ENCODE results near the gene HCFC1R1.
"Not testable (repeated sequence)": the region's sequence is repeated elsewhere in the genome, so short reads cannot be mapped to it uniquely, and the experiment has no call there.

Gene HCFC1R1

GRCh38 chr16:3059041-3059722 is 35.4 kb upstream of the HCFC1R1 start:
- peak overlapping the region; percentile 68; the same call in 1 of the 2 replicates for H3K27ac ChIP-seq
- TF ChIP-seq CTCF (conservative IDR thresholded peaks at IDR 0.05): peak; percentile 83

GRCh38 chr16:3058139-3059030 is 34.6 kb upstream of the HCFC1R1 start:
- H3K27ac ChIP-seq: peak overlapping the region; percentile 68; the same call in 1 of the 2 replicates
- no peak for TF ChIP-seq CTCF (conservative IDR thresholded peaks at IDR 0.05)

GRCh38 chr16:3057181-3058138 is 33.7 kb upstream of the HCFC1R1 start:
- no peak overlapping the region for H3K27ac ChIP-seq
- TF ChIP-seq CTCF (conservative IDR thresholded peaks at IDR 0.05): no peak

- TF ChIP-seq CTCF (conservative IDR thresholded peaks at IDR 0.05): no peak
- H3K27ac ChIP-seq: no peak overlapping the region
Measured at GRCh38 chr16:3056336-3057180, 32.8 kb upstream of the HCFC1R1 start.

- not testable (repeated sequence) for H3K27ac ChIP-seq
Measured at GRCh38 chr16:3055734-3056115, 32.0 kb upstream of the HCFC1R1 start.

- no peak overlapping the region for H3K27ac ChIP-seq
- TF ChIP-seq CTCF (conservative IDR thresholded peaks at IDR 0.05): no peak
Measured at GRCh38 chr16:3054965-3055733, 31.4 kb upstream of the HCFC1R1 start.

- H3K27ac ChIP-seq: not testable (repeated sequence)
Measured at GRCh38 chr16:3053330-3053710, 29.6 kb upstream of the HCFC1R1 start.

- not testable (repeated sequence) for H3K27ac ChIP-seq
Measured at GRCh38 chr16:3052571-3053329, 29.0 kb upstream of the HCFC1R1 start.

Data from VCaP (cell line).